Dermis blood vessel endothelial cell (primary cell): ENCODE data around the gene CHST3. TPM values are rescaled to one million over a fixed set of nuclear protein-coding genes. Genes with fewer than 3 reads are reported as not detected.
"Not testable (repeated sequence)": the region's sequence is repeated elsewhere in the genome, so short reads cannot be mapped to it uniquely, and the experiment has no call there.

Experiments
- DNase-seq: peaks from one replicate; pipeline ENCODE4 v3.0.0; 2010
- total RNA-seq: library from RNA; depleted of rRNA; stranded (reverse); fragments of >200 nt; gene quantifications from 2 replicates; pipeline ENCODE4 v1.2.3, GENCODE V29; 2014

The CHST3 gene
- total RNA-seq, 1 donor from 2014 or later: 7.0 TPM

DNA sequence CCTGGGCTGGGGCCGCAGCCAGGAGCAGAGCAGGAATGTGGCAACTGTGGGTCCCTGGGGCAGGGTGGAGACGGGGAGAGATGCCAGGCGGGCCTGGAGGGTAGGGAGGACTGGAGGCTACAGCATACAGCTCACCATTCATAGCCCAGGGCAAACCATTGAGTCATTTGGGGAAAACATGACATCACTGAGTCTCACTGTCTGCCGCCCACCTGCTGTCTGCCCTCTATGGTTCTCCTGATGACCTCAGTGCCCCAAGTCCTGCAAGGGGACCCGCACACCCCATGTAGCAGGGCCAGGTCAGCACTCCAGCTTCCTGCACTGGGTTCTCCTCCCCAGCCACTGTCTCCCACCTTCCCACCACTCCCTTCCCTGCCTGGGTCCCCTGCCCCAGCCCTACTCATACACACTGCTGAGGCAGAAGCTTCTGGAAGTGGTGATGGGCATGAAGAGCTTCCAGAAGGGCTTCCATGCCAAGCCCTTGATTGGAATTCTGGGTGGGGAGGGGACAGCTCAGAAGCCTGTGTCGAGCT is 10.4 kb downstream of the CHST3 start:
- DNase-seq: peak; percentile 48

DNA sequence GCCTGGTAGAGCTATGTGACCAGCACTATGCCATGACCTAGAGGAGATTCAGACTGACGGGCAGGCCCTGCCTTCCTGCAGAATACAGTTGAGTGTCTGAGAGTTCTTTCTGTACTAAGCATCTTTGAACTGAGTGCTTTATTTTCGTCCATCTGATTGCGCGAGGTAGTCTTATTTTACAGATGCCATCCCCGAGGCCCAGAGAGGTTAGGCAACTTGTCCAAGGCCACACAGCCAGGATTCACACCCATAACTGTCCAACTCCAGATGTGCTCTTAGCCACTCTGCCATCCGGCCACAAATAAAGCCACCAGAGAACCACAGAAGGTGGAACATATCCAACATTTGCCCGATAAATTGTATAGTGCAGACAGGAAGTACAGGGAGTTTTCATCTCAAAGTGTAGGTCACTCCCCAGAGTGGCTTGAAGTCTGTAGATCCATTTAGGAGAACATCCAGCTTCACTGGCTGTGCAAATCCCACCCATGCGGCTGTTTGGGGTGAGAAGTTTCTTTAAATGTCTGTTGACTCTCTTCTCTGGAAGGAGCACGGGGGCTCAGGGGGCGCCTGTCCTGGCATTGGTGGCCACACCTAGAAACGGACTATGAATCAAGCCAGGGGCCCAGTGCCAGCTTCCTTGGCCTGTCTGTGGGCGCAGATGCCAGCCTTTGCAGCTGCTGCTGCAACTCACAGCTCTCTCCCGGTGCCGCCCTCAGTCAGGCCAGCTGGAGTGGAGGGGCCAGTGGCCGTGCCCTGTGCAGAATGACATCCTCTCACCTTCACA is 11.1 kb downstream of the CHST3 start:
- DNase-seq: no peak

DNA sequence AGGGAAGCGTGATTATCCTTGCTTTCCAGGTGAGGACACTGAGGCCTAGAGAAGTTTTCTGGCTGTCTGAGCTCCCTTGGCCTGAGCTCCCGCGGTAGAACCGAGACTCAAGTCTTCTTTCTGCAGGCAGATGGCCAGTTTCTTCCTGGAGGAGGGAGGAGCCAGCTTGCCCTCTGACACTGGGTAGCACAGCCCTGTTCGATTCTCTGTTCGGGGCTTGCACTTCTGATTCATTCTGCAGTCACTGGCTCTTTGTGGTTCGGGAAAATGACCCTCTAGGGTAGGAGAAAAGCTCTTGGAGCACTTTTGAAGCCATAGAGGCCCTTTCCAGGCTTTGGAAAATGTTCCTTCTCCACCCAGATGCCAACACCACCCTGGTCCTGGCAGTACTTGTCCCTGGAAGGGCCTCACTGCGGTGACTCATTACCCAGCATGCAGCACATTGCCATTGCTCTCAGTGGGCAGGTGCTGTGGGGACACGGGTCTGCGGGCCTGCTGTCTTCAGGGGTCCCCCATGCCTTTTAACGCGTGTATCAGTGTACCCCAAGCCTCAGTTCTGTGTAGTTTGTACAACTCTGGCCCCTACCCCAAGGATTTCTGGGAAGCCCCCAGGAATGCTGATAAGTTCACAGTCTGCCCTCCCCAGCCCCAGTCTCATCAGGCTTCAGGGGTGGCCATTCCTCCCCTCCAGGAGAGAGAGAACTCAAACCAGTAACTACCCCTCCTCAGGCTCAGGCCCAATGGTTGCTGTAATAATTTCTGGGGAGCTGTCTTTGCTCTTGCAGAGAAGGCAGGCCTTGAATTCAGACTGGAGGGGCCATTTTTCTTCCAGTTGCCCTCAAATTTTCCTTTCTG is 11.9 kb downstream of the CHST3 start:
- peak; percentile 41 for DNase-seq

DNA sequence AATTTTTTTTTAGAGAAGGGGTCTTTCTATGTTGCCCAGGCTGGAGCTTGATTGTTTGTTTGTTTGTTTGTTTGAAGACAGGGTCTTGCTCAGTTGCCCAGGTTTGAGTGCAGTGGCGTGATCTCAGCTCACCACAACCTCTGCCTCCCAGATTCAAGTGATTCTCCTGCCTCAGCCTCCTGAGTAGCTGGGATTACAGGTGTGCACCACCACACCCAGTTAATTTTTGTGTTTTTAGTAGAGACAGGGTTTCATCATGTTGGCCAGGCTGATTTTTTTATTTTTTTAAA is 13.4 kb downstream of the CHST3 start:
- DNase-seq: not testable (repeated sequence)

DNA sequence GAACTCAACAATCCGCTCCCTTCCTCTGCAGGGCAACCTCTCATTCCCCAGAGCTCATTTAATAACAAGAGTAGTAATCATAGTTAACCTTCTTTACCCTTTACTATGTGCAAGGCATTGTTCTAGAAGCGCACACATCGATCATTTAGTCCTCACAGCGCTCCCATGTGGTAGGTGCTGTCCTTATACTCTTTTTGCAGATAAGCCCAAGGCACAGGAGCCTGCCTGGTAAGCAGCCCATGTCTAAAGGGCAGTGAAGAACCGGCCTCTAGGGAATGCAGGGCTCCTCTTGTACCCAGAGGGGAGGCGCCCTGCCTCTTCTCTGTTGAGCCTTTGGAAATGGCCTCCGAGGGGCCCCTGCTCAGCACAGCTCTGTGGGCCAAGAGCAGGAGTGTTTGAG is 14.3 kb downstream of the CHST3 start:
- DNase-seq: peak; percentile 82

DNA sequence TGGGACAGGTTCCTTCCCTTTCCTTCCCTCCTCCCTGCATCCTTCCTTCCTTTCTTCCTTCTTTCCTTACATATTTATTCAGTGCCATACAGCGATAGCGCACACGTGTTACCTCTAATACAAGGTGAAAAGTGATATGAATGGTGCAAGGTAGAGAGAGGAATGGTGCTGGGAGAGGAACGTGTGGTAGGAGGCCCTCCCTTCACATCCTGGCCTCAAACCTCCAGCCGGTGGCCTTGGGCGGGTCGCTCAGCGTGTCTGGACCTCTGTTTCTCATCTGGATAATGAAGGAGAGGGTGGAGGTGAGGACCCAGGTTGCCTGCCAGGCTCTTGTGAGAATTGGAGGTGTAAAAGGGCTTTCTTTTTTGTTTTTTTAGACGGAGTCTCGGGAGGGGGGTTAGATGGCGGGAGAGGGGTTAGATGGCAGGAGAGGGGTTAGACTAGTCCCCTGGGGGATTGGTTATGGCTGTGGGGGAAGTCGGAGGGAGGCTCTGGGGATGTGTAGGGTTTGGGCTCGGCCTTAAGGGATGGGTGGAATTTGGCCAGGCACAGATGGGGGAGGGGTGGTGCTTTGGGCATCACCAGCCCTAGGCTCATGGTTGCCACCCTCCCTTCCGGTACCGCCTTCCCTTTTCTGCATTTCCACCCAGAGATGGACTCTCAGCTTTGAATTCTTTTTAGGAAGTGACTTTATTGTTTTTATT is 14.9 kb downstream of the CHST3 start:
- no peak for DNase-seq

DNA sequence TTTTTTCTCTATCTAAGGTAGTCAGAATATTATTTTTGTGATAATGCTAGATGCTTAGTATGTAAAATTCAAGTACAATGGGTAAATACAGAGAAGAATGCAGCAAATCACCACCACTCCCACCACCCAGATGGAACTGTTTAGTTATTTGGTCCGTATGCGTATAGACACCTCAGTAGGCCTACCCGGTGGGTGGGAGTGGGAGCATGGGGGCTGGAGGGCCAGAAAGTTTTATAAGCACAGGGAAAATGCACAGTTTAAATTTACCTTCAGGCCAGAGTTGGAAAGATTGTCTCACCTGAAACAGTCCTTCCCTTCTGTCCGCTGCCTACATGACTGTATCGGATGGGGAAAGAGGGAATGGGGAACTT is 15.5 kb downstream of the CHST3 start:
- DNase-seq: no peak

DNA sequence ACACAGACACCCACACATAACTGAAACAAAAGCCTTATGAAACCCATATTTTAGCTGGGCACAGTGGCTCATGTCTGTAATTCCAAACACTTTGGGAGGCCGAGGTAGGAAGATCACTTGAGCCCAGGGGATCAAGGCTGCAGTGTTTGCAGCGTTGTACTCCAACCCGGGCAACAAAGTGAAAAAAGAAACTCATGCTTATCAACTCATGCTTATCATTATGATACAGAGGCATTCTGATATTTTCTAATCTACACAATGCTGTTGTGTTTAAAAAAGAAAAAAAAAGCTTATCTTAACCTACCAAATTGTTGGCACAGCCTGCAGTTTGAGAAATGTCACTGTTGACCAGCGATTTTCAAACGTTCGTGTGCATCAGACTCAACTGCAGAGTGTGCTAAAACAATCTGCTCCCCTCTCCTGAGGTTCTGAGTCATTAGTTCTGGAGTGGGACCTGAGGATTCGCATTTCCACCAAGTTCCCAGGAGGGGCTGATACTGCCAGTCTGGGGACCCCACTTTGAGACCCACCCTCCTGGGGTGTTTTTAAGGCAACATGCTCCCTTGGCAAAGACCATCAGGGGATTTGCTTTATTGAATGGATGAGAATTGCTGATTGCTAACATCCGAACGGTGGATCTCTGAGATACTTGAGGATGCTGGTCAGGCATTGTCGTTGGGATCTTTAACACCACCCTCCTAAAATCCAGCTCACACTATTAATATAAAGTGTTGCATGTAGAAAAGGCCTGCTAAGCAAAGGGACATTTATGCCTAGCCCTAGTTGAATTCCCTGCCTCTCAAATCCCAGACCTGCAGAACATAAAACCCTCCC is 16.2 kb downstream of the CHST3 start:
- peak; percentile 28 for DNase-seq

DNA sequence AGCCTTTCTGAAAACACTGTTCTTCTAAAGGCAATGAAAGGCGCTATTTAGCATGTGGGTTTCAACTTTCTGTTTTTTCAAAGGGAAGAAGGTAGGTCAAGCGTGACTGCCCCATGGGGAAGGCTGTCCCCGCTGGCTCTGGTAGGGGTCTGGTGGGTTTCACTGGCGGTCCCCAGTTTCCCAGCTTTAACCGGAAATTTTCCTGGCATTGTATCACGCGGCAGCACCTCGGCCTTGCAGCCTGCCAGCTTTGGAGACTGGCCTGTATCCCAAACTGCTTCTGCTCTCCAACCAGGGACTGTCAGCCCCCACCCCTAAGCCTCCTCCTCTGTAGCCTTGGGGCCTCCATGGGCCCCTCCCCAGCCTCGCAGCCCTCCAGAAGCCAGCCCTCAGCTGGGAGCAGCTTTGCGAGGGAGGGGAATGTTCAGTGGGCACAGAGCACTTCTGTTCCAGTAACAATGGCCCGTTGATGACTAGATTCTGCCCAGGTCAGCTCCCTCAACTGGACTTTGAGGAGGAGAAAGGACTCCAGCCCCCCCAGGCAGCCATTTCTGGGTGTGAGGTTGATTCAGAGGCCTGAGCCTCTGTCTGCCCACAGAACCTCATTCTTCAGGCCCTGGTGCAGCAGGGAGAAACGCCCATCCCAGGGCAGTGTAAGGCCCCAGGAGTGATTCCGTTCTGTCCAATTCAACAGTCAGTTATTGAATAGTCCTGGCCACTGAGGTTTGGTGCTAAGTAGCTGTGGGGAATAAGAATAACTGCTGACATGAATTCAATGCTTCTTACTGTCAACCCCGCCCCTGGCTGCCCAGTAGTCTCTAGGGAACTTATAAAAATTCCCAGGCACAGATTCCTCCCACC is 17.1 kb downstream of the CHST3 start:
- no peak for DNase-seq

DNA sequence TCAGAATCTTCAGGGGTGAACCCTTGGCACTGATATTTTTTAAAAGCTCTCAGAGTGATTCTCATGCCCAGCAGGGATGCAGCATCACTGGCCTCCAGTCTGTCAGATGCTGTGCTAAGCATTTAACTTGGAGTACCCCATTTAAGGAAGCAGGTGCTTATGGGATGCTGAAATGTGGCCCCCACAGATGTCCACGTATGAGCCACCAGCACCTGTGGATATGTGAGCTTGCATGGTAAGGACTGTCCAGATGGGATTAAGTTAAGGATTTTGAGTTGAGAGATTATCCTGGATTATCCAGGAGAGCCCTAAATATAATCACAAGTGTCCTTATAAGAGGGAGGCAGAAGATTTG is 17.7 kb downstream of the CHST3 start:
- DNase-seq: no peak

DNA sequence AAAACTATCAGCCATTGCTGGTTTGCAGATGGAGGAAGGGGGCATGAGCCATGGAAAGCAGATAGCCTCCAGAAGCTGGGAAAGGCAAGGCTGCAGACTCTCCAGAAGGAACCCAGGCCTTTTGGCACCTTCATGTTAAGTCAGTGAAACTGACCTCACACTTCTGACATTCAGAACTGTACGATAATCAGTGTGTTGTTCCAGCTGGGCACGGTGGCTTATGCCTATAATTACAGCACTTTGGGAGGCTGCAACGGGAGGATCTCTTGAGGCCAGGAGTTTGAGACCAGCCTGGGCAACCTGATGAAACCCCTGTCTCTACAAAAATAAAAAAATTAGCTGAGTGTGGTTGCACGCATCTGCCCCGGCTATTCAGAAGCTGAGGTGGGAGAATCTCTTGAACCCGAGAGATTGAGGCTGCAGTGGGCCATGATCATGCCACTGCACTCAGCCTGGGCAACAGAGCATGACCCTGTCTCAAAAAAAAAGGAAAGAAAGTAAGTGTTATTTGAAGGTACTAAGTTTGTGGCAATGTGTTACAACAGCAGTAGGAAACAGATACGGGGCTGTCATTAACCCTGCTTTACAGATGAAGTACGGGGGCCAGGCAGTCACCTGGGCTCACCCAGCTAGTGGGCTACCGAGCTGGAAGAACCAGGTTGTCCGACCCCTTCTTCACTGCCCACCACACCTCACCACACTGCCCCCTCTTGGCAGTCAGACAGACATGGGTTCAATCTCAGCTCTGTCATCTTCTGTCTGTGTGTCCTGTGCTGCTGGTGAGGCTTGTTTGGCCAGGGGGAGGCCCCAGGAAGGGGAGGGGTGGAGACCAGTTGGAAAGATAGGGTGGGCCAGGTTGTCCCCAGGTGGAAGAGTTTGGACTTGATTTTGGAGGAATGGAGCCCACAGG is 18.3 kb downstream of the CHST3 start:
- DNase-seq: no peak

DNA sequence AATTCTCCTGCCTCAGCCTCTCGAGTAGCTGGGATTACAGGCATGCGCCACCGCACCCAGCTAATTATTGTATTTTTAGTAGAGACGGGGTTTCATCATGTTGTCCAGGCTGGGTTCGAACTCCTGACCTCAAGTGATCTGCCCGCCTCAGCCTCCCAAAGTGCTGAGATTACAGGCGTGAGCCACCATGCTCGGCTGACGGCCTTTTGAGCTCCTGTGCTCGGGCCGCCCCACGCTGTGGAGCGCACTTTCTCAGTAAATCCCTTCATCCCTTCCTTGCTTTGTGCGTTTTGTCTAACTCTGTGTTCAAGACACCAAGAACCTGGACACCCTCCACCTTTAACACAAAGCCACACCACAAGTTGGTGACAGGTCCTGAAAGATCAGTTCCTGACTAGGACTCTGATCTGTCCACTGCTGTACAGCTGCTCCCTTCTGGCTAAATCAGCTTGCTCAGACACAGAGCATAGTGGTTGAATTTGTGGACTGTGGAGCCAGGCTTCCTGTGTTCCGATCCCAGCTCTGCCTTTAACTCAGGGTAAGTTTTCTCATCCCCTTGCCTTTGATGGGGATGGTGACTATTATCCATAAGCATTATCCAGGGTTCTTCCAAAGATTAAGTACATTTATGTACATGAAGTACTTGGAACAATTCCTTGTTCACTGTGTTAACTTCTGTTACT is 20.1 kb downstream of the CHST3 start:
- no peak for DNase-seq

DNA sequence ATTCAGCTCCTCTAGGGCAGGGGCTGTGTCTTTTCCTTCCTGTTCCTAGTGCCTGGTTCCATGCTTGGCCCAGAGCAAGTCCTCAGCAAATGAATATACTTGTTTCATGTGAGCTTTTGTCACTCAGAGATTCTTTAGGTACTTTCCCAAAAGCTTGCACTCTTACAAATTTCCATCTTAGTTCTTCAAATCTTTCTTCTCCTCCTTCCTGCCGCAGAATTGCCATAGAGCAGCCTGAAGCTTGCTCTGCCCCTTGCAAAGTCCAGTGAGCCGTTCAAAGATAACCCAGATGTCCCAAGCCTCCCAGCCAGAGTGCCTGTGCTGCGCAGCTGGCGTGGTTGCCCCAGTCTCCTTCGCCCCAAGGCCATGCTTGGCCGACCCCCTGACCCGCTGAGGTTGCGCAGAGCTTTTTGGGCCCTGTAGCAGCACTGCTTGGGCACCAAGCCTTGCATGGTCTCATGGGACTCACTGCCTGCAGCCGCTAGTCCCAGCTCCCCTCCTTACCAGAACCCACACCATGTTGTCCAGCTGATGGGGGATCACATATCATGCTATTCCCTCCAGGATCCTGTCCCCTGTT is 20.7 kb downstream of the CHST3 start:
- DNase-seq: no peak

DNA sequence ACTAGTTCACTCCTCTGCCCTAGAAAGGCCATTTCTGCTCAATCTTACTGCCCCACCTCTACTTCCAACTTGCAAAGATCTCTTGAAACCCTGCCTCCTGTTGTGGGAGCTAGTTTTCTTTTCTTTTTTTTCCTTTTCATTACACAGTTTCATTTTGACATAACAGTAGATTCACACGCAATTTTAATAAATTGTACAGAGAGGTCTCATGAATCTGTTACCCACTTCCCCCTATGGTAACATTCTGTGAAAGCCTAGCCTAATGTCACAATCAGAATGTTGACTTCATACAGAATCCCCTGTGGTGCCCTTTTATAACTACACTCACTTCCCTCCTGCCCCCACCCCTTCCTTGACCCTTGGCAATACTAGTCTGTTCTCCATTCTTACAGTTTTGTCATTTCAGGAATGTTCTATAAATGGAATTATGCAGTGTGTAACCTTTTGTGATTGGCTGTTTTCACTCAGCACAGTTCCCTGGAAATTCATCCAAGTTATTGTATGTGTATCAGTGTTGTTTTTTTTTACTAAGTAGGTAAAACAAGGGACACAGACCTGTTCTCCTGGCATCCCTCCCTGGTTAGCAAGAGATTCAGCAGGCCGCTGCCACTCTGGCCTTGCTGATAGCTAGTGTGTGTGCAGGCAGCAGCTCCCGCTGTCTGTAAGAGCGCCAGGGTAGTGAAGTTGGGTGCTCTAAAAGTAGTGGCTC is 21.5 kb downstream of the CHST3 start:
- DNase-seq: peak; percentile 63

DNA sequence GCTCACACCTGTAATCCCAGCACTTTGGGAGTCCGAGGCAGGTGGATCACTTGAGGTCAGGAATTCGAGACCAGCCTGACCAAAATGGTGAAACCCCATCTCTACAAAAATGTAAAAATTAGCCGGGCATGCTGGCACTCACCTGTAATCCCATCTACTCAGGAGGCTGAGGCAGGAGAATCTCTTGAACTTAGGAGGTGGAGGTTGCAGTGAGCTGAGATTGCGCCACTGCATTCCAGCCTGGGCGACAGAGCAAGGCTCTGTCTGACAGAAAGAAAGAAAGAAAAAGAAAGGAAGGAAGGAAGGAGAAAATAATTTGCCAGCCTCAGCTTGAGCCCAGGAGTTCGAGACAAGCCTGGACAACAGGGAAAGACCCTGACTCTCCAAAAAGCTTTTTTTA is 24.7 kb downstream of the CHST3 start:
- not testable (repeated sequence) for DNase-seq

DNA sequence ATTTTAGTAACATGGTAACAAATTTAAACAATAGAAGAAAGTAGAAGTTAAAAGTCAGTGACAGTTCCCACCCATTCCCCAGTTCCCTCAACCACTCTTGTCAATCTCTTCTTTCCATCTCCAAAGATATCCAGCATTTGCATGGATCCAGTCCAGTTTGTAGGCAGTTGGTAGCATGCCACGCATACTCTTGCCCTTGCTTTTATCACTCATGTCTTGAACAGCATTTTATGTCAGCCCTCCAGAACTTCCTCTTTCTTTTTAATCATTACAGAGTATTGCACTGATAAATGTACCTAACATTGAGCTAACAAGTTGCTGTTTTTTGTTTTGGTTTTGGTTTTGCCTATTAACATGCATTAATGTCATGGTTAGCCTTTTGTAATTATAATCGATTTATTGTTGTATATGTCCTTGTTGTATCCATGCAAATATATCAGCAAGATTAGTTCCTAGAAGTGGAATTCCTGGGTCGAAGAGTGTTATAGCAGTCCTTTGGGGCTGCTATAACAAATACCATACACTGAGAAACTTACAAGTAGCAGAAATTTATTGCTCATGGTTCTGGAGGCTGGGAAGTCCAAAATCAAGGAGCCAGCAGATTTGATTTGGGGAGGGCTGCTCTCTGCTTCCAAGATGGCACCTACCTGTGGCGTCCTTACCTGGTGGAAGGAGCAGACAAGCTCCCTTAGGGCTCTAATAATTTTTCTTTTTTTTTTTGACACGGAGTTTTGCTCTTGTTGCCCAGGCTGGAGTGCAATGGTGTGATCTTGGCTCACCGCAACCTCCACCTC is 25.7 kb downstream of the CHST3 start:
- no peak for DNase-seq

DNA sequence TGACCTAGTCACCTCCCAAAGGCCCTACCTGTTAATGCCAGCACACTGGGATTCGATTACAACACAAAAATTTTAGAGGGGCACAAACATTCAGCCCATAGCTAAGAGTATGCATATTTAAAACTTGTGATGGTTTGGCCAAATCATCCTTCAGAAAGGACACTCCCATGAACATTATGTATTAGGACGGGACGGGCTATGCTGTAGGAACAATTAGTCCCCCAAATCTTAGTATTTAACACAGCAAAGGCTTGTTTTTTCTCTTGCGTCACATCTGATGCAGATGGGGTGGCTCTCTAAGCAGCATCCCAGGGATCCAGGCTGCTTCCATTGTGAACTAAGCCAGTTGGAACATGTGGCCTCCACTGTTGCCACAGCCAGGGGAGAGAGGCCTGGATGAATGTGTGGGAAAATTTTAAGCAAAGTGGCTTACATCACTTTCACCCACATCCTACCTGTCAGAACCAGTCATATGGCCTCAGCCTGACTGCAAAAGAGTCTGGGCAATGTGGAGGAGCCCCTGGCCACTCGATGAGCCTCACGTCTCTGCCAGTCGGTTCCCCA is 26.6 kb downstream of the CHST3 start:
- no peak for DNase-seq

DNA sequence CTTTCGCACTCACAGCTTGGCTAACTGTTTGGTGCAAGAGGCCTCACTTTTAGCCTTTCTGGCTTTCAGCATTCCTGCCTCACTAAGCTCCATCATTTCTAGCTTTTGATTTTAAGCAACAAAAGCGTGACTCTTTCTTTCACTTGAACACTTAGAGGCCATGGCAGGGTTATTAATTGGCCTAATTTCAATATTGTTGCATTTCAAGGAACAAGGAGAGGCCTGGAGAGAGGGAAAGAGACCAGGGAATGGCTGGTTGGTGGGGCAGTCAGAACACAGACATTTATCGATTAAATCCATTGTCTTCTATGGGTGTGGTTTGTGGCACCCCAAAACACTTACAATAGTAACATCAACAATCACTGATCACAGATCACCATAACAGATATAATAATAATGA is 31.3 kb downstream of the CHST3 start:
- no peak for DNase-seq
